IPS-20b (cell line): ENCODE measurements around the gene DNAH7.
A peak's percentile ranks its signal among the peaks of the same experiment; 100 is the strongest.
"Not testable (repeated sequence)": the region's sequence is repeated elsewhere in the genome, so short reads cannot be mapped to it uniquely, and the experiment has no call there.

ENCODE experiments used
- H3K27ac ChIP-seq: one replicate; pipeline ENCODE4 v1.5.1; 2013; ENCODE audit warnings: low read length
- H3K27me3 ChIP-seq: 2 replicates; pipeline ENCODE4 v1.6.1; 2013; ENCODE audit warnings: mild to moderate bottlenecking, low read length, inconsistent platforms; ENCODE audit not compliant: insufficient read depth
- H3K36me3 ChIP-seq: 2 replicates; pipeline ENCODE4 v1.6.1; 2013; ENCODE audit warnings: low read depth, mild to moderate bottlenecking, inconsistent platforms, low read length, moderate library complexity; ENCODE audit not compliant: insufficient read depth
- H3K4me1 ChIP-seq: 2 replicates; pipeline ENCODE4 v1.6.1; 2013; ENCODE audit warnings: mild to moderate bottlenecking, control low read depth, inconsistent platforms, low read length, moderate library complexity; ENCODE audit not compliant: insufficient read depth
- H3K4me3 ChIP-seq: 2 replicates; pipeline ENCODE4 v1.5.1; 2013; ENCODE audit warnings: mild to moderate bottlenecking, low read length, inconsistent platforms
- H3K9ac ChIP-seq: 2 replicates; pipeline ENCODE4 v1.6.1; 2013; ENCODE audit warnings: low read depth, mild to moderate bottlenecking, inconsistent platforms, low read length, moderate library complexity
- H3K9me3 ChIP-seq: 2 replicates; pipeline ENCODE4 v1.6.1; 2013; ENCODE audit warnings: mild to moderate bottlenecking, low read depth, low read length, inconsistent platforms; ENCODE audit not compliant: insufficient read depth

DNAH7 gene

DNA sequence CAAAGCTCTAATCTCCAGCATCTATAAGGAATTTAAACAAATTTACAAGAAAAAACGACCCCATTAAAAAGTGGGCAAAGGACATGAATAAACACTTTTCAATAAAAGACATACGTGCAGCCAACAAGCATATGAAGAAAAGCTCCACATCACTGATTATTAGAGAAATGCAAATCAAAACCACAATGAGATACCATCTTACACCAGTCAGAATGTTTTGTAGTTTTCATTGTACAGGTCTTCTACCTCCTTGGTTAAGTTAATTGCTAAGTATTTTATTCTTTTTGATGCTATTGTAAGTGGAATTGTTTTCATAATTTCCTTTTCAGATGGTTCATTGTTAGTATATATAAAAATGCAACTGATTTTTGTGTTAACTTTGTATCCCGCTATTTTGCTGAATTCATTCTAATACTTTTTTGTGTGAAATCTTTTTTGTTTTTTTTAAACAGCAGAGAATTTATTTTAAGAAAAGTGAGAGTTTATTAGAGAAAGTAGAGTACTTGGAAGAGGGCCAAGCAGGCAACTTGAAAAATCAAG, 370.9 kb downstream of the DNAH7 start:
- Histone ChIP-seq H3K4me3 (no peak overlapping the region), H3K9ac (no peak overlapping the region), H3K9me3 (no peaks in the 10 kb centered on the region), H3K27ac (no peak overlapping the region), H3K36me3 (no peaks in the 10 kb centered on the region; the same call in 1 of the 2 replicates), H3K27me3 (no peaks in the 10 kb centered on the region), H3K4me1 (peaks cover 10% of the 10 kb centered on the region; the same call in 1 of the 2 replicates)

DNA sequence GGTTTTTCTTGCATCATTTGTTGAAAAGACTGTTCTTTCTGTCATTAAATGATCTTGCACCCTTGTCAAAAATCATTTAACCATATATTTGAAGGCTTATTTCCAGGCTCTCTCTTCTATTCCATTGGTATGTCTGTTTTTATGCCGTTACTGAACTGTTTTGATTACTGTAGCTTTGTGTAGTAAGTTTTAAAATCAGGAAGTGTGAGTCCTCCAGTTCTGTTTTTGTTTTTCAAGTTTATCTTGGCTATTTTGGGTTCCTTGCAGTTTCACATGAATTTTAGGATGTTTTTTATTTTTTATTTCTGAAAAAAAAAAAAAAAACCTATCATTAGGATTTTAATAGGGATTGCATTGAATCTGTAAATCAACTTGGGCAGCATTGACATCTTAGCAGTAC, 372.6 kb downstream of the DNAH7 start:
- H3K4me1 ChIP-seq, result peaks cover 10% of the 10 kb centered on the region; the same call in 1 of the 2 replicates
- no peak overlapping the region for H3K27ac ChIP-seq
- no peak overlapping the region for H3K9ac ChIP-seq

DNA sequence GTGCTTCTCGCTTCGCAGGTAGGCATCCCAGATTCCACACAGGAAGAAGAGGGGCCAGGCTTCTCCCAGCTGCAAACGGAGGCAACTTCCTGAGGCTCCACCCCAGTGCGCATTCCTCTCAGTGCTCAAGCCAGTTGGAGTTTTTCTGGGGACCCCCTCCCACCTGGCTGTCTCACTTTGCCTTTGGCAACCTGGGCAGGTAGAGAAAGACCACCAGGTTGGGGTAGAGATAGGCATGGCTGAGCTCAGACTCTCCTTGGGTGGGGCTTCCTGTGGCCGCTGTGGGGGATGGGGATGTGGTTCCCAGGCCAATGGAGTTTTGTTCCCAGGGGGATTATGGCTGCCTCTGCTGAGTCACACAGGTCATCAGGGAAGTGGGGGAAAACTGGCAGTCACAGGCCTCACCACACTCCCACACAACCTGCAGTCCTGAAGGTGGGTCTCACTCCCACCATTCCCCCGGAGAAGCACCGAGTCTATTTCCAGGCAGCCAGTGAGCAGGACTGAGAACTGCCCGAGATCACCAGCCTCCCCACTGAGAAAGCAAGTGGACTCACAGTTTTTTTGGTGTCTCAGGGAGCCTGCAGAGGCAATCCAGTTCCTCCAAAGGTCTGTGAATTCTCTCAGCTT, 373.5 kb downstream of the DNAH7 start:
- Histone ChIP-seq H3K4me3 (peak overlapping the region; percentile 15; the same call in 1 of the 2 replicates), H3K27ac (peak overlapping the region; percentile 41), H3K9me3 (no peaks in the 10 kb centered on the region; the same call in 1 of the 2 replicates), H3K36me3 (peaks cover 13% of the 10 kb centered on the region; the same call in 1 of the 2 replicates), H3K9ac (peak overlapping the region; percentile 39; the same call in 1 of the 2 replicates), H3K27me3 (no peaks in the 10 kb centered on the region), H3K4me1 (peaks cover 10% of the 10 kb centered on the region; the same call in 1 of the 2 replicates)

More for the DNA sequence above, 372.6 kb downstream of the DNAH7 start:
- H3K9me3 ChIP-seq, result no peaks in the 10 kb centered on the region
- peaks cover 7% of the 10 kb centered on the region; the same call in 1 of the 2 replicates for H3K36me3 ChIP-seq
- H3K4me3 ChIP-seq, result no peak overlapping the region
- H3K27me3 ChIP-seq, result no peaks in the 10 kb centered on the region

DNA sequence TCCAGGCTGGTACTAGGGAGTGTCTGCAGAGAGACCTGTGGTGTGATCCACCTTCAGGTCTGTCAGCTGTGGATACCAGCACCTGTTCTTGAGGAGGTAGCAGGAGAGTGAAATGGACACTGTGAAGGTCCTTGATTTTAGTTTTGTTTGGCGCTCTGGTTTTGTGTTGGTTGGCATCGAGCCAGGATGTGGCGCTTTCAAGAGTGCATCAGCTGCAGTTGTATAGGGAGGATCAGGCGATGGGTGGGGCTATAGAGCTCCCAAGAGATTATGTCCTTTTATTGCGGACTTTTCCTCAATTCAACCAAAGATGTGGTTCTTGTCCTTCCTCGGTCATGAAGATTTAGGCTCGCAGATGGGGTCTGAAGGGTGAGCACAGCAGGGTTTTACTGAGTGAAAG, 374.1 kb downstream of the DNAH7 start:
- H3K9ac ChIP-seq, result peak overlapping the region; percentile 39; the same call in 1 of the 2 replicates
- 0 out of 2 replicates have a peak overlapping the region, but pooled peaks have one; percentile 15 for H3K4me3 ChIP-seq
- no peaks in the 10 kb centered on the region for H3K27me3 ChIP-seq
- H3K4me1 ChIP-seq, result peaks cover 10% of the 10 kb centered on the region; the same call in 1 of the 2 replicates
- H3K36me3 ChIP-seq, result peaks cover 17% of the 10 kb centered on the region; the same call in 1 of the 2 replicates
- H3K27ac ChIP-seq, result peak overlapping the region; percentile 41
- H3K9me3 ChIP-seq, result no peaks in the 10 kb centered on the region; the same call in 1 of the 2 replicates

DNA sequence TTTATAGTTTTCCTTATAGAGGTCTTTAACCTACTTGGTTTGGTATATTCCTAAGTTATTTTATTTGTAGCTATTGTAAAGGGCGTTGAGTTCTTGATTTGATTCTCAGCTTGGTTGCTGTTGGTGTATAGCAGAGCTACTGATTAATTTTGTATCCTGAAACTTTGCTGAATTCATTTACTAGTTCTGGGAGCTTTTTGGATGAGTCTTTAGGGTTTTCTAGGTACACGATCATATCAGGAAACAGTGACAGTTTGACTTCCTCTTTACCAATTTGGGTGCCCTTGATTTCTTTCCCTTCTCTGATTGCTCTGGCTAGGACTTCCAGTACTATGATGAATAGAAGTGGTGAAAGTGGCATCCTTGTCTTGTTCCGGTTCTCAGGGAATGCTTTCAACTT, 376.1 kb downstream of the DNAH7 start:
- H3K9me3 ChIP-seq, H3K27me3 ChIP-seq, H3K27ac ChIP-seq, H3K4me3 ChIP-seq, H3K9ac ChIP-seq: not testable (repeated sequence)
- peaks cover 14% of the 10 kb centered on the region; the same call in 1 of the 2 replicates for H3K4me1 ChIP-seq
- H3K36me3 ChIP-seq, result peaks cover 27% of the 10 kb centered on the region; the same call in 1 of the 2 replicates
